Esophagus muscularis mucosa (tissue), 4 donors: Measurements from ENCODE around the gene EPB41. TPM values are rescaled to one million over a fixed set of nuclear protein-coding genes. Genes with fewer than 3 reads are reported as not detected.

Experiments
- DNase-seq: peaks from one replicate; pipeline ENCODE4 v3.0.0-alpha.2; 2017; ENCODE audit errors: extremely low spot score
- H3K27ac ChIP-seq, 4 donors: fragments of 200-600 bp; sonication (generic); replicated peaks in 1 of 4; 1 replicate in 3 of 4; 2 replicates in 1 of 4; pipeline ENCODE4 v1.5.1; 2016 to 2019; ENCODE audit warnings: mild to moderate bottlenecking in 1 of 4
- H3K27me3 ChIP-seq, 4 donors: fragments of 200-600 bp; sonication (generic); one replicate each; pipeline versions ENCODE4 v1.5.1 to v1.6.0; 2016 to 2019
- H3K36me3 ChIP-seq, 4 donors: fragments of 200-600 bp; sonication (generic); one replicate each; pipeline ENCODE4 v1.5.1; 2016 to 2019
- H3K4me1 ChIP-seq, 4 donors: fragments of 200-600 bp; sonication (generic); one replicate each; pipeline ENCODE4 v1.5.1; 2016 to 2019
- H3K4me3 ChIP-seq, 4 donors: fragments of 200-600 bp; sonication (generic); 1 replicate in 2 of 4; 2 replicates in 2 of 4; pipeline ENCODE4 v1.5.1; 2016 to 2019; ENCODE audit warnings: mild to moderate bottlenecking in 4 of 4, moderate library complexity in 1 of 4
- H3K9me3 ChIP-seq, 4 donors: fragments of 200-600 bp; sonication (generic); 1 replicate in 3 of 4; 2 replicates in 1 of 4; pipeline ENCODE4 v1.5.1; 2016 to 2019
- EP300 ChIP-seq: sonication (generic); formaldehyde crosslinking; IDR thresholded peaks from one replicate; pipeline ENCODE4 v1.6.1; 2017; ENCODE audit warnings: antibody characterized with exemption
- POLR2A ChIP-seq: fragments of 450-650 bp; IDR thresholded peaks from one replicate; pipeline ENCODE4 v1.6.1; 2017; ENCODE audit warnings: antibody characterized with exemption, moderate library complexity, mild to moderate bottlenecking, low read depth
- POLR2AphosphoS5 ChIP-seq, 2 donors: sonication (generic); formaldehyde crosslinking; IDR thresholded peaks; one replicate each; pipeline ENCODE4 v1.6.1; 2017; ENCODE audit warnings: antibody characterized with exemption in 2 of 2
- WGBS: methylation state at CpG from one replicate; pipeline ENCODE4 v1.1.5; 2018; 5-methylcytosine and 5-hydroxymethylcytosine counted together
- intact Hi-C: fragments of 100-400 bp; cut with DNase I; formaldehyde crosslinking; loops from one replicate; pipeline ENCODE4 v1.15.1; 2023
- total RNA-seq, 4 donors: library from RNA; depleted of rRNA; stranded (reverse); fragments of >200 nt; gene quantifications; one replicate each; pipeline versions ENCODE4 v1.1.0 to v1.2.1, GENCODE V29; 2016
- TF ChIP-seq, protein P1 (sequence below), 3 experiments: fragments of 200-600 bp in 2 of 3; fragments of 450-650 bp in 1 of 3; sonication (generic) in 2 of 3; IDR thresholded peaks; one replicate each; pipeline ENCODE4 v1.5.1; 2017 to 2019; ENCODE audit warnings: antibody characterized with exemption in 3 of 3, mild to moderate bottlenecking in 2 of 3, moderate library complexity in 1 of 3

EPB41 gene
- total RNA-seq, 4 donors from 2014 or later: 18.2 to 24.6 (median 18.5) TPM

DNA sequence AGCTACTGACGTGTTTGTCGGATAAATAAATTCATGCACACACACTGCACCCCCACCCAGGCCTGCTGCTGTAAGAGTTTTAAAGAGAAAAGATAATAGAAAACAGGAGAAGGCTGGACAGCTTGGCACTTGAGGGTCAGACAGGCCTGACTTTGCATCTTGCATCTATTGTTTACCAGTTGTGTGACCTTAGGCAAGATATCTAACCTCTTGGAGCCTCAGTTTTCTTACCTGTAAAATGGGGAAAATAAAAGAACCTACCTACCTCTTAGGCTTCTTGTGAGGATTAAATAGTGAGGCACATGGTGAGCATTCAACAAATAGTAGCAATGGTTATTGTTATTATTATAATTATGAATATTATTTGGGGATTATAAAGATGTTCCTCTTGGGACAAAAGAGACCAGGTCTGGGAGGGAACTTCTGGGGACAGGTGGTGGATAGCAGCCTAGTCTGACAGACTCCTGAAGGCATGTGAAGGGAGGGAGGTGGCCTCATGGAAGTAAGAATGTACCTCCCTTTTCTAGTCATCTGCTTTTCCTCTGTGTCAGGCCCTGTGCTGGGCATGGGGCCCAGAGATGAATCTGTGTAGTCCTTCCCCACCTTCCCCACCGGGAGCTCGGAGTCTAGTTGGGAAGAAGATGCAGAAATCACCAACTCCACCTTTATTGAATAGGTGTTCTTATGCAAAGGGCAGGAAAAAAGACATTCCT is 18.3 kb upstream of the EPB41 start:
- no peak overlapping the region for H3K27ac ChIP-seq
- H3K4me3 ChIP-seq: no peak overlapping the region
- no peaks in the 10 kb centered on the region for H3K27me3 ChIP-seq
- TF ChIP-seq, protein P1, sequence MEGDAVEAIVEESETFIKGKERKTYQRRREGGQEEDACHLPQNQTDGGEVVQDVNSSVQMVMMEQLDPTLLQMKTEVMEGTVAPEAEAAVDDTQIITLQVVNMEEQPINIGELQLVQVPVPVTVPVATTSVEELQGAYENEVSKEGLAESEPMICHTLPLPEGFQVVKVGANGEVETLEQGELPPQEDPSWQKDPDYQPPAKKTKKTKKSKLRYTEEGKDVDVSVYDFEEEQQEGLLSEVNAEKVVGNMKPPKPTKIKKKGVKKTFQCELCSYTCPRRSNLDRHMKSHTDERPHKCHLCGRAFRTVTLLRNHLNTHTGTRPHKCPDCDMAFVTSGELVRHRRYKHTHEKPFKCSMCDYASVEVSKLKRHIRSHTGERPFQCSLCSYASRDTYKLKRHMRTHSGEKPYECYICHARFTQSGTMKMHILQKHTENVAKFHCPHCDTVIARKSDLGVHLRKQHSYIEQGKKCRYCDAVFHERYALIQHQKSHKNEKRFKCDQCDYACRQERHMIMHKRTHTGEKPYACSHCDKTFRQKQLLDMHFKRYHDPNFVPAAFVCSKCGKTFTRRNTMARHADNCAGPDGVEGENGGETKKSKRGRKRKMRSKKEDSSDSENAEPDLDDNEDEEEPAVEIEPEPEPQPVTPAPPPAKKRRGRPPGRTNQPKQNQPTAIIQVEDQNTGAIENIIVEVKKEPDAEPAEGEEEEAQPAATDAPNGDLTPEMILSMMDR (IDR thresholded peaks at IDR 0.05): no peak
- TF ChIP-seq POLR2A (no peak), POLR2AphosphoS5 (IDR thresholded peaks at IDR 0.05) (no peak), EP300 (no peak)
- peaks cover 18 to 26% (median 23%) of the 10 kb centered on the region in 4 donors for H3K4me1 ChIP-seq
- 78% methylated on average over 4 of the region's 4 CpGs for WGBS
- intact Hi-C loops: no loop called here
- DNase-seq: no peak
- H3K9me3 ChIP-seq: no peaks in the 10 kb centered on the region
- peaks cover 0 to 11% (median 0%) of the 10 kb centered on the region in 4 donors for H3K36me3 ChIP-seq

DNA sequence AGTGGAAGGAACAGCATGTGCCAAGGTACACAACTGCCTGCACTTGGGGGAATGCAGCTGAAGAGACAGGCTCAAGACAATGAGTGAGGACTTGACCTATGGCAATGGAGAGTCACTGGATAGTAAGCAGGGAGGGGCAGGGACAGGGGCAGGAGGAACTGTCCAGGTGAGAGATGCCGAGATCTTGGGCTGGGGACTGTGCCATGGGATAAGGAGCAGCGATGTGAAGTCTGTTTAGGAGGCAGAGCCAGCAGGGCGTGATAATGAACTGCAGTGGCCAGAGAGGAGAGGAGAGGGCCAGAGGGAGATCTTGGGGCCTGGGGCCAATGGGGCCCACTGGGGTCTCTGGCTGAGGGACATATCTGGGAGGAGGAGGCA is 17.8 kb upstream of the EPB41 start:
- Histone ChIP-seq H3K27me3 (no peaks in the 10 kb centered on the region), H3K4me1 (peaks cover 18 to 26% (median 23%) of the 10 kb centered on the region in 4 donors), H3K36me3 (peaks cover 0 to 11% (median 0%) of the 10 kb centered on the region in 4 donors), H3K4me3 (no peak overlapping the region), H3K27ac (no peak overlapping the region), H3K9me3 (no peaks in the 10 kb centered on the region)
- intact Hi-C loops: no loop called here
- no peak for TF ChIP-seq EP300
- no peak for TF ChIP-seq POLR2A
- TF ChIP-seq, protein P1 (IDR thresholded peaks at IDR 0.05): no peak
- no peak for TF ChIP-seq POLR2AphosphoS5 (IDR thresholded peaks at IDR 0.05)
- no peak for DNase-seq
- WGBS: 81% methylated on average over 3 of the region's 3 CpGs

DNA sequence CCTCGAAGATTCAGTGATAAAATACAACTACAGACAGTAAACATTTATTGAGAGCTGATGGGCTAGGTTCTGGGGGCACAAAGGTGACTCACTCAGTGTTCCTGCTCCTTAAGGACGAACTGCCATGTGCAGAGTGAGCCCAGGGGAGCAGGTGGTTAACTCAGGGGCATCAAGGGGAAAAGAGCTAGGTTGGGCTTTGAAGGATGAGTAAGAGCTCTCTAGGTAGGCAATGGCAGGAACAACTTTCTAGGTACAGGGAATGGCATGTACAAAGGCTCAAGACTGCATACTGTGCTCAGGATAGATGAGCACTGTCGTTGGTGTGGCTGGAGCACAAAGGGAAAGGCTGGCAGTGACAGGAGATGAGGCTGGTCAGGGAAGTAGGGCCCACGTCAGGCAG is 16.6 kb upstream of the EPB41 start:
- H3K4me1 ChIP-seq: peaks cover 18 to 26% (median 23%) of the 10 kb centered on the region in 4 donors
- WGBS: 88% methylated on average over 4 of the region's 4 CpGs
- H3K4me3 ChIP-seq: no peak overlapping the region
- H3K27ac ChIP-seq: no peak overlapping the region
- H3K36me3 ChIP-seq: peaks cover 0 to 11% (median 0%) of the 10 kb centered on the region in 4 donors
- H3K9me3 ChIP-seq: no peaks in the 10 kb centered on the region
- TF ChIP-seq, protein P1 (IDR thresholded peaks at IDR 0.05): no peak
- TF ChIP-seq EP300 (no peak), POLR2AphosphoS5 (IDR thresholded peaks at IDR 0.05) (no peak), POLR2A (no peak)
- DNase-seq: no peak
- intact Hi-C loops: no loop called here
- H3K27me3 ChIP-seq: no peaks in the 10 kb centered on the region

DNA sequence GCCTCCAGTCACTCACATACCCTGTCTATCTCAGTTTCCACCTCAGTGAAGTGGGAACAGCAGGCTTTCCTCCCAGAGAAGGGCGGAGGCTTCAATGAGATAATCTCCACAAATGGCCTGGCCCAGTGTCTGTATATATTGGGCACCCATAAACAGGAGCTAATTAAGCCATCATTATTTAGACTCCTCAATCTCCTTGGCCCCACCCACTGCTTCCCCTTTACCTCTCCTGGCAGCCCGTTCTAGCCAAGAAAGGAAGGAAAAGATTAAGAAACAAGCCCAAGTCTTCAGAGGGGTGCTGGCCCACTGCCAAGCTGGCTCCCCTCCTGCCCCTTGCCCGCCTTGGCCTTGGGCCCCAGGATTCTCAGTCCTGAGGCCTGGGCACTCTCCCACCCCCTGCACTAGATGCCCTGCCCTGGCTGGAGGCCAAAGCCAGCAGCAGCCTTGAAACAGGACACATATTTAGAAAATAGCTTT is 15.9 kb upstream of the EPB41 start:
- peaks cover 0 to 11% (median 0%) of the 10 kb centered on the region in 4 donors for H3K36me3 ChIP-seq
- H3K4me1 ChIP-seq: peaks cover 18 to 26% (median 23%) of the 10 kb centered on the region in 4 donors
- no peak for DNase-seq
- H3K9me3 ChIP-seq: no peaks in the 10 kb centered on the region
- no peaks in the 10 kb centered on the region for H3K27me3 ChIP-seq
- no peak overlapping the region for H3K4me3 ChIP-seq
- TF ChIP-seq POLR2AphosphoS5 (IDR thresholded peaks at IDR 0.05): no peak
- TF ChIP-seq EP300: no peak
- TF ChIP-seq POLR2A: no peak
- TF ChIP-seq, protein P1 (IDR thresholded peaks at IDR 0.05): no peak
- intact Hi-C loops: no loop called here
- WGBS: 58% methylated on average over 3 of the region's 3 CpGs
- H3K27ac ChIP-seq: no peak overlapping the region
